ENCODE measurements around the gene METRN.
A peak's percentile ranks its signal among the peaks of the same experiment; 100 is the strongest.

METRN gene

DNA sequence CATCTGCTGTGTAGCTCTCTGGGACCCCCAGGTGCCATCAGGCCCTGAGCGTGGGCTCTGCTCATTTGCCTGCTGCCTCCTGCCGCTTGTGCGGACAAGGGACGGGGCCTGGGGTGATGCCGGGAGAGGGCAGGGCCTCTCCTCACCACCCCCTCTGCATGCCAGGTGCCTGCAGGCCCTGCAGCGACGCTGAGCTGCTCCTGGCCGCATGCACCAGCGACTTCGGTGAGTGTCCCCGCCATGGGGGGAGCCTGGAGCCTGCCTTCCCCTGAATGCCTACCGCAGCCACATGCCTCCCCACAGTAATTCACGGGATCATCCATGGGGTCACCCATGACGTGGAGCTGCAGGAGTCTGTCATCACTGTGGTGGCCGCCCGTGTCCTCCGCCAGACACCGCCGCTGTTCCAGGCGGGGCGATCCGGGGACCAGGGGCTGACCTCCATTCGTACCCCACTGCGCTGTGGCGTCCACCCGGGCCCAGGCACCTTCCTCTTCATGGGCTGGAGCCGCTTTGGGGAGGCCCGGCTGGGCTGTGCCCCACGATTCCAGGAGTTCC, 1.9 kb downstream of the METRN start:
- peaks cover 15 to 37% of the 10 kb centered on the region in 2 donors for H3K4me1 Mint-ChIP-seq
- peaks cover 14 to 24% of the 10 kb centered on the region in 2 donors for H3K27me3 Mint-ChIP-seq
- no peaks in the 10 kb centered on the region for H3K36me3 Mint-ChIP-seq
- H3K4me3 Mint-ChIP-seq, result no peak overlapping the region
- ATAC-seq (replicated peaks), result no peak
- H3K27ac Mint-ChIP-seq, result no peak overlapping the region
- no peak for DNase-seq
- H3K9me3 Mint-ChIP-seq, result no peaks in the 10 kb centered on the region

DNA sequence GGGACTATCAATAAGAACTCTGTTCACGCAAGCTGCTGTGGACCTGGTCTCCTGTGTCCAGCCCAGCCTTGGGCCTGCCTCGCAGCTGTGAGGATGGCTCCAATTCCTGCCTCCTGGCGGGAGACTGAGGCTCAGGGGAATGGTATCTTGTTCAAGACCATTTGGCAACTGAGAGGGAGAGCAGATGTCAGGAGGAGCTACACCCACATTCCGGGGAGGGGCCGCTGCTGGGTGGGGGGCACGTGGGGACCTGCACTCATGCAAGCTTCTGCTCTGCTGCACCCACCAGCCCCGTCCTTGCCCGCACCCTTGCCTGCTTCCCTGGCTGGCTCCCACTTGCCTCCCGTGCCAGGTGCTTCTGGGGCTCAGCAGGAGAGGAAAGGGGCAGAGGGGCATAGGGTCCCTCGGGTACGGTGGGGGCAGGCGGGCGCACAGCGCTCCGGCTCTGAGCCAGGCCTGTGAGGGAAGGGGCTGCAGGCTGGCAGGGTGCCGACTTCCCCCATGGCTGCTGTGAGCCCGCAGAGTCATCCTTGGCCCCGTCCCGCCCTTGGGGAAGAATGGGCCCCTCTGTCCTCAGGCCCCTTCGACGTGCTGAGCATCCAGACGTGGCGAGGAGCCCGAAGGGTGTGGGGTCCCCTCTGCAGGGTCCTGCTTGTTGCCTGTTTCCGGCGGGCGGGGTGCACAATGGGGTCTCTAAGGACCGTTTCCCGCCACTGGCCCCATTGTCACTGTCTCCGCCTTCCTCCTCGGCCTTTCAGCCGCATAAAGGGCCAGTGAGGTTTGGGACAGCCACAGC, 2.7 kb downstream of the METRN start:
- H3K4me1 Mint-ChIP-seq, result peaks cover 15 to 45% of the 10 kb centered on the region in 2 donors

DNA sequence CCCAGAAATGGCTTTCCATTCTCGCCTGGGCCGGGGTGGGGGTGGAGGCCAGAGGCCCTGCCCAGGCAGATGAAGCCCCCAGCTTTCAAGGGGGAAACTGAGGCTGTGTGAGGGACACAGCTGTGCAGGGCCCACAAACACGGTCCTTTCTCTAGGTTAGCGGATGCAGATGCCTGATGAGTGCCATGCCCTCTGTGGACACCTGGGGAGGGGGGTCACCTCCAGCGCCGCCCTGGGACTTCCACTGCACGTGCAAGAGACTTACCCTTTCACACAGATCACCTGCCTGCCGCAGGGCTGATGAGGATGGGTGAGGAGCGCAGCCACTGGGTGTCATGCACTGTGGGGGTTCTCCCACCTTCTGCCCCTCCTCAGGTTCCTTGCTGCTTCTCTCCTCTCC, 3.5 kb downstream of the METRN start:
- H3K4me1 Mint-ChIP-seq, result peaks cover 20 to 50% of the 10 kb centered on the region in 2 donors
- no peak overlapping the region for H3K27ac Mint-ChIP-seq
- ATAC-seq (replicated peaks), result no peak
- no peak for DNase-seq
- H3K36me3 Mint-ChIP-seq, result peaks cover 0 to 6% of the 10 kb centered on the region in 2 donors
- no peaks in the 10 kb centered on the region for H3K9me3 Mint-ChIP-seq
- H3K4me3 Mint-ChIP-seq, result no peak overlapping the region
- peaks cover 9 to 18% of the 10 kb centered on the region in 2 donors for H3K27me3 Mint-ChIP-seq

More for the DNA sequence above, 2.7 kb downstream of the METRN start:
- H3K36me3 Mint-ChIP-seq, result peaks cover 0 to 1% of the 10 kb centered on the region in 2 donors
- no peak overlapping the region for H3K27ac Mint-ChIP-seq
- DNase-seq, result no peak
- no peak overlapping the region for H3K4me3 Mint-ChIP-seq
- no peaks in the 10 kb centered on the region for H3K9me3 Mint-ChIP-seq
- H3K27me3 Mint-ChIP-seq, result peaks cover 12 to 22% of the 10 kb centered on the region in 2 donors
- ATAC-seq (replicated peaks), result no peak

DNA sequence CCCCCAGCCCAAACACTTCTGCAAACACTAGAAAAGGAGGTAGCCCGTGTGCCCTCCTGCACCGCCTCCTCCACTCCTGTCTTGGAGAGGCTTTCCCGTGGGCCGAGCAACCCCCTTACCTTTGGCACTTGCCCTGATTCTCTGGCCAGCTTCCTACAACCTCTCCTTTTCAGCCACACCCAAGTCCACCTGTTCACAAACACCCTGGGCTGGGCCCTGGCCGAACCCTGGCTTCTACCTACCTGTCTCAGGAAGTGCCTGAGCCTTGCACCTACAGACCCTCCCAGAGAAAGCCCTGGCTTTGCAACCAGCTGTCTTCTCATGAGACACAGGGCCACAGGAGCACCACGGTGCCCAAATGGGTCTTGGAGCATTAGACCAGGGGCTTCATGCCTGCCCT, 4.0 kb downstream of the METRN start:
- peaks cover 8 to 17% of the 10 kb centered on the region in 2 donors for H3K27me3 Mint-ChIP-seq
- peak overlapping the region; percentile 60 to 94 for H3K4me3 Mint-ChIP-seq
- DNase-seq, result no peak
- peaks cover 23 to 56% of the 10 kb centered on the region in 2 donors for H3K4me1 Mint-ChIP-seq
- no peaks in the 10 kb centered on the region for H3K9me3 Mint-ChIP-seq
- no peak for ATAC-seq (replicated peaks)
- no peak overlapping the region for H3K27ac Mint-ChIP-seq
- H3K36me3 Mint-ChIP-seq, result peaks cover 0 to 6% of the 10 kb centered on the region in 2 donors

DNA sequence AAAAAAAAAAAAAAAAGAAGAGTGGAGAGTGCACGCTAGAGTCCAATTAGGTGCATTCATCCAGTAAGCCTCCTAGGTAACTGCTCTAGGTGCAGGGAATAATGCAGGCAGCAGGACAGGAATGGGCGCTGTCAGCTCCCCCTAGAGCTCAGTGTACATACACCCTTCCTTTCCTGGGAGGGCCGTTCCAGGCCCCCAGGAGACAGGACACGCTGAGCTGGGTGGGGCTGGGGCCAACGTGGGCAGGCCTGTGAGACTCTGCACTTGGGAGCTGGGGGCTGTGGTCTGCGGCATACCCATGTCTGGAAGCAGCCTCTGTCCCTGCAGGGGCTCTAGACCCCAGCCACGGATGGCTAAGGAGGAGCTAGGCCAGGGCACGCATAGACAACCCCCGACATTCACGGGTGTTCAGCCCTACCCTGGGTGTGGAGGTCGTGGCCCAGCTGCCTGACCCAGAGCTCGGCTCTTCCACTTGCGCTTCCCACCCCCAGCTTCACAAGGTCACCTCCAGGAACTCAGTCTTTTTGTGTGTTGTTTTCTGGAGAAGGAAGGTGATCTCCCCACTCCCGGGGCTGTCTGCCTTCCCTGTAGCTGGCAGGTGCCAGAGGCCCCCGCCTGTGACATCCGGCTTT, 5.0 kb downstream of the METRN start:
- DNase-seq (no peak), ATAC-seq (replicated peaks) (peak in 1 of 2 donors; percentile 0)
- Mint-ChIP-seq H3K9me3 (no peaks in the 10 kb centered on the region), H3K27me3 (peaks cover 5 to 9% of the 10 kb centered on the region in 2 donors), H3K27ac (peak overlapping the region; percentile 92), H3K36me3 (peaks cover 0 to 6% of the 10 kb centered on the region in 2 donors), H3K4me1 (peaks cover 23 to 50% of the 10 kb centered on the region in 2 donors), H3K4me3 (peak overlapping the region; percentile 87 to 94)

DNA sequence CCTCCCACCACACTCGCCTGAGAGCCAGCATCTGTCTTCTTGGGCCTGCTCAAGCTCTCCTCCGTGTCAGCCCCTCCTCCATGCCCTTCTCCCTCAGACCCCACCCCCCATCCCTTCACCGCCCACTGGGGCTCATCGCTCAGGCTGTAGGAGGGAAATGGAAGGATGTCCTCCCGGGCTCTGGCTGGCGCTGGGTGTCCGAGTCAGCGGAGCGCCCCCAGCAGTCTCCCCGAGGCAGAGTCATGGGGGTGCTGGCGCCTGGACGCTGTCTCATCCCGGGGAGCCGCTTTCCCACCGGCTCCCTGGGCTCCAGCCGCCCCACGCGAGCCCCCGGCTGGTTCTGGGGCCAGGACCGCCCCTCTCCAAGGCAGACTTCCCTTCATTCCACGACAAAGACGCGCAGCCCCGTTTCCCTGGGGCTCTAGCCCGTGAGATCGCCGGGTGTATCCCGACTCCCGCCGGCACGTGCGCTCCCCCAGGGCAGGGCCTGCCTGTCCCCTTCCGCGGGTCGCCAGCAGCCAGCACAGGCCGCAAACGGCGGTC, 5.6 kb downstream of the METRN start:
- H3K36me3 Mint-ChIP-seq, result peaks cover 0 to 6% of the 10 kb centered on the region in 2 donors
- peak overlapping the region; percentile 92 for H3K27ac Mint-ChIP-seq
- H3K4me1 Mint-ChIP-seq, result peaks cover 23 to 52% of the 10 kb centered on the region in 2 donors

DNA sequence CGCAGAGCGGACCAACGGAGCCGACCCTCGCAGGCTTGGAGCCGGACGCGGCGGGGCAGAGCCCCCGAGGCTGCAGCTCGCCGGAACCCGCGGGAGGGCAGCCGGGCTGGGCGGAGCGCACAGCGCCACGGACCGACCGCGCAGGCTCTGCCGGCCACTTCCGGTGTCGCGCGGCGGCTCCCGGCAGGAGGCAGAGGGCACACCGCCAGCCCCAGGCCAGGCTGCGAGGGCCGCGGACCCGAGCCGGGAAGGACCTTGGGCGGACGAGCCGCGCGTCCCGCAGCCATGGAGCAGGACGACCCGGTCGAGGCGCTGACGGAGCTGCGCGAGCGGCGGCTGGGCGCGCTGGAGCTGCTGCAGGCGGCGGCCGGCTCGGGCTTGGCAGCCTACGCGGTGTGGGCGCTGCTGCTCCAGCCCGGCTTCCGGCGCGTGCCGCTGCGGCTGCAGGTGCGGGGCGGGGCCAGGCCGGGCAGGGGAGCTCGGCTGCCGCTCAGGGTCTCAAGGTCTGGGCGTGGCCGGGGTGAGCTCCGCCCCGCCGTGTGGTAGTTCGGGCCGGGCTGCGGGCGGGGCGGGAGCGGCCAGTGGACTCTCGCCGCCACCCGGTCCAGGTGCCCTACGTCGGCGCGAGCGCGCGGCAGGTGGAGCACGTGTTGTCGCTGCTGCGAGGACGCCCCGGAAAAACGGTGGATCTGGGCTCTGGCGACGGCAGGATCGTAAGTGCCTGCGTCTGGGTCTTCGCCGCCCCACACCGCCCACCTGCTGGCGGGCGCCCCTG, 6.3 kb downstream of the METRN start, which contains the start of gene ANTKMT:
Gene ANTKMT, plus strand, starts transcription at position 157 of the 775 bp plus-strand sequence. Its CDS starts 129 bp downstream, at position 286.
- H3K36me3 Mint-ChIP-seq, result peaks cover 0 to 6% of the 10 kb centered on the region in 2 donors
- H3K4me1 Mint-ChIP-seq, result peaks cover 23 to 56% of the 10 kb centered on the region in 2 donors
- H3K4me3 Mint-ChIP-seq, result peak within 1 kb of the TSS; percentile 87 to 94
- peaks cover 4 to 6% of the 10 kb centered on the region in 2 donors for H3K27me3 Mint-ChIP-seq
- no peaks in the 10 kb centered on the region for H3K9me3 Mint-ChIP-seq
- peak within 1 kb of the TSS; percentile 92 for H3K27ac Mint-ChIP-seq
- peak; percentile 86 for DNase-seq
- ATAC-seq (replicated peaks), result peak; percentile 82 to 86

More for the DNA sequence above, 5.6 kb downstream of the METRN start:
- Mint-ChIP-seq H3K27me3 (peaks cover 5 to 9% of the 10 kb centered on the region in 2 donors), H3K4me3 (peak overlapping the region; percentile 87 to 94), H3K9me3 (no peaks in the 10 kb centered on the region)
- DNase-seq, result peak; percentile 50
- peak; percentile 50 to 55 for ATAC-seq (replicated peaks)

DNA sequence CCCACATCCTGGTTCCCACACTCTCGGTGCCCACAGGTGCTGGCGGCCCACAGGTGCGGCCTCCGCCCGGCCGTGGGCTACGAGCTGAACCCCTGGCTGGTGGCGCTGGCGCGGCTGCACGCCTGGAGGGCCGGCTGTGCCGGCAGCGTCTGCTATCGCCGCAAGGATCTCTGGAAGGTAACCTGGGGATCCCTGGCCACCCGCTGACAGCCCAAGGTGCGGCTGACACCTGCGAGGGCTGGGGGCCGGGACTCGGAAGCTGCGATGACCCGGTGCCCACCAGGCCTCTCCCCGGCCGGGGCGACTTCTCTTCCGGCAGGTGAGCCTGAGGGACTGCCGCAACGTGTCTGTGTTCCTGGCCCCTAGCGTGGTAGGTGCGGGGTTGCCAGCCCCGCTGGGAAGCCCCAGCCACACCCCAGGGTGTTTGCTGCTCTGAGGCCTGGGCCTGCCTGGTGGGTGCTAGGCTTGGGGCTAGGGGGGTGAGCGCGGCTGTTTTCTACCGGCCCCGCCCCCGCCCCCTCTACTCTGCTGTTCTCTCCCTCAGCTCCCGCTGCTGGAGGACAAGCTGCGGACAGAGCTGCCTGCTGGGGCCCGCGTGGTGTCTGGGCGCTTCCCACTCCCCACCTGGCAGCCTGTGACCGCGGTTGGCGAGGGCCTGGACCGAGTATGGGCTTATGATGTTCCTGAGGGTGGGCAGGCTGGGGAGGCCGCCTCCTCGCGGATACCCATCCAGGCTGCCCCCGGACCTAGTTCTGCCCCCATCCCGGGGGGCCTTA, 7.0 kb downstream of the METRN start:
- Mint-ChIP-seq H3K27me3 (no peaks in the 10 kb centered on the region), H3K4me1 (peaks cover 20 to 56% of the 10 kb centered on the region in 2 donors), H3K36me3 (peaks cover 0 to 6% of the 10 kb centered on the region in 2 donors), H3K27ac (peak overlapping the region; percentile 47), H3K9me3 (no peaks in the 10 kb centered on the region), H3K4me3 (peak overlapping the region; percentile 50 to 94)
- DNase-seq (no peak), ATAC-seq (replicated peaks) (no peak)

DNA sequence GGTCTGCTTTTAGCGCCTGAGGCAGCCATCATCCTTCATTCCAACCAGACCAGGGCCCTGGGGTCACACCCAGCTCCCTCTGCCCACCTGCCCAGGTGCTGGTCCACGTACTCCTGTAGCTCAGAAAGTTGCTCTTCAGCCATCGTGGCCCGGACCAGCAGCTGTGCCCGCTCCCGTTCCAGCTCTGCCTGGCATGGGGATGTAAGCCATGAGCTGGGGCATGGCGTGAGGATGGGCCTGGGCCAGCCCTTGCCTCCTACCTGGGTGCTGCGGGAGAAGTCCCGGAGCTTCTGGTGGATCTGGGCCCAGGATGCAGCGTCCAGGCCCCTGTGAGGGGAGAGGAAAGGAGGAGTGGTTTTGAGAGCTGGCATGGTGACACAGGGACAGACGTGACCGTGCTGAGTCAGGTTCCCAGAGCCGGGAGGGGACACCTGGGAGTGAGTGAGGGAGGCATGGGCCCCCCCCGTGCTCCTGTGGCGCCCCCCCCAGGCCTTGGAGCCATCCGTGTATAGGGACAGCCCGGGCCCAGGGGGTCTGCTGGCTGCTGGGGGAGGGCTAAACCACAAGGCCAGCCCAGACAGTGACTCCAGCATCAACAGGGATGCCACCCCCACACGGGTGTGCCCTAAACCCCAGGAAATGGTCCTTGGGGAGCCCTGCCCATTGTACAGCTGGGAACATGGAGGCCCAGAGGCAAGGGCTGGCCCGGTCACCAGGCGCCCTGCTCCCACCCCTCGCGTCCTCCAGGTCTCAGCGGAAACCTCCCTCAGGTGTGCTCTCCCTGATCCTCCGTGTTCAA, 8.1 kb downstream of the METRN start:
- Mint-ChIP-seq H3K9me3 (no peaks in the 10 kb centered on the region), H3K27ac (peak overlapping the region; percentile 7), H3K27me3 (no peaks in the 10 kb centered on the region), H3K4me1 (peaks cover 20 to 56% of the 10 kb centered on the region in 2 donors), H3K36me3 (peaks cover 0 to 6% of the 10 kb centered on the region in 2 donors), H3K4me3 (peak overlapping the region in 1 of 2 donors; percentile 56)
- DNase-seq, result no peak
- ATAC-seq (replicated peaks), result no peak

DNA sequence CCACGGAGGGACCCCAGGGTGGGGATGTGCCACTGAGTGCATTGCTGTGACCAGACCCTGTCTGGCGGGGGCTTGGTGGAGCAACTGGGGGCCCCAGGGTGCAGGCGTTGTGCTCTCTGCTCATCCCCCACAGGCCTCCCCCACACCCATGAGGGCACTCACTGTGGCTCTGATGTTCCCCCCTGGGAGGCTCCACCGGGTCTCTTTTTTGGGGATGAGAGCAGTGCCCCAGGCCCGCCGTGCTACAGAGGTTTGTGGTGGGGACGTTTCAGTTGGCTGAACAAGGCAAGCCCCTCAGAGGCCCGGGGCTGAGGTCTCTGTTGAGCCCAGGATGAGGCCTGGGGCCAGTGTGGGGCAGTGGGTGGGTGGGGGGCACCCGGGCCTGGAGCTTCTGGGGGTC, 8.8 kb downstream of the METRN start:
- peaks cover 0 to 6% of the 10 kb centered on the region in 2 donors for H3K36me3 Mint-ChIP-seq
- H3K4me3 Mint-ChIP-seq, result no peak overlapping the region
- H3K4me1 Mint-ChIP-seq, result peaks cover 20 to 55% of the 10 kb centered on the region in 2 donors
- ATAC-seq (replicated peaks) (no peak), DNase-seq (no peak)
- H3K27me3 Mint-ChIP-seq, result no peaks in the 10 kb centered on the region
- peak overlapping the region; percentile 62 for H3K27ac Mint-ChIP-seq
- no peaks in the 10 kb centered on the region for H3K9me3 Mint-ChIP-seq

DNA sequence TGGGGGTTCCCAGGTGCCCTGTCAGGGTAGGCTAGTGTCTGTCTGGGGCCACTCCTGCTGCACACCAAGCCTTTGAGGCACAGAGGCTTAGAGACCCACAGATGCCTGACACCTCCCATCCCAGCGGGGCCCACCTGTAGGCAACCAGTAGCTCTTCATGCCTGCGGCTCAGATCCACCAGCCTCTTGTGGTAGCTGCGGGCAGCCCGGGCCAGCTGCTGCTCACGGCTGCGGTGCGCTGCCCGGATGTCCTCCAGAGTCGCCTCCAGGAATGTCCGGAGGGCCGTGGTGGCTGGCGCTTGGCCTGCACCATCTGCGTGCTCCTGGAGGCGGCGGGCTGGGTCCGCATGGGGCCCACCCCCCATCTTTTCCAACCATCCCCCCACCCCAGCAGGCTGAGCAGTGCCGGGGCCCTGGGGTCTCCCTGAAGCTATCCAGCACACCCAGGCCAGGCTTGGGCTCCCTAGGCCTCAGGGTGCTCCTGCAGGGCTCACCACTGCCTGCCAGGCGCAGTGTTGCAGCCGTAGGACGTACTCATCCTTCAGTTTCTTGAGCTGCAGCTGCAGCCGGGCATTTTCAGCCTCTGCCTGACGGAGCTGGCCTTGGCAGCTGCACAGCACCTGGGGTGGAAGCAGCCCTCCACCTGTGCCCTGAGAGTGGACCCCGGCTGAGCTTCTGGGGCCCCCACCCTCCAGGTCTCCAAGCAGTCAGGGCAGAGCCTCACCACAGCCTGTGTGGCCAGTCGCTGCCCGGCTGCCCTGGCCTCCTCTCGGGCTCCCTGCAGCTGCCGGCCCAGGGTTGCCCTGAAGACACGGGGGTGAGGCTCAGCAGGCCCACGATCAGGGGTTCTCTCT, 9.5 kb downstream of the METRN start:
- Mint-ChIP-seq H3K36me3 (peaks cover 0 to 6% of the 10 kb centered on the region in 2 donors), H3K27ac (no peak overlapping the region), H3K27me3 (no peaks in the 10 kb centered on the region)

DNA sequence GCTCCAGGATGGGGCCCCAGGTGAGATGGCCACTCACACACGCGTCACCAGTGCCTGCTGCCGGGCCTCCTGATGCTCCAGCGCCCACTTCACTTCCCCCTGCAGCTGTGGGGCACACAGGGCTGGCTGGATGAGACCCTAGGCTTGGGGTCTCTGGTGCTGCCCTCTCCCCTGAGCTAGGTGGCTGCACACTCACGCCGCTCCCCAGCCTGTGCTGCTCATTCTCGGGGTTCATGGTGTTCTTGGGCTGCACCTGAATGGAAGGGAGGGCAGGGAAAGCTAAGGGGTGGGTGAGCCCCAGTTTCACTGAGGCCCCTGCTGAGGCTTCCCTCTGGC, 10.1 kb downstream of the METRN start:
- H3K27me3 Mint-ChIP-seq, result no peaks in the 10 kb centered on the region
- H3K36me3 Mint-ChIP-seq, result peaks cover 0 to 6% of the 10 kb centered on the region in 2 donors
- H3K4me3 Mint-ChIP-seq, result no peak overlapping the region
- H3K9me3 Mint-ChIP-seq, result no peaks in the 10 kb centered on the region
- no peak for DNase-seq
- peaks cover 16 to 42% of the 10 kb centered on the region in 2 donors for H3K4me1 Mint-ChIP-seq
- no peak for ATAC-seq (replicated peaks)
- H3K27ac Mint-ChIP-seq, result peak overlapping the region; percentile 80

More for the DNA sequence above, 9.5 kb downstream of the METRN start:
- Mint-ChIP-seq H3K9me3 (no peaks in the 10 kb centered on the region), H3K4me1 (peaks cover 16 to 48% of the 10 kb centered on the region in 2 donors), H3K4me3 (no peak overlapping the region)
- ATAC-seq (replicated peaks), result no peak
- DNase-seq, result no peak
